PC-9 (cell line): ENCODE results near the gene C12orf50. TPM values are rescaled to one million over a fixed set of nuclear protein-coding genes. Genes with fewer than 3 reads are reported as not detected.

Experiments
- BruUV-seq: library from RNA; stranded (reverse); fragments of 400-500 nt; replicated peaks from 2 replicates; lab custom pipeline; 2021; lab: Mats Ljungman, UMichigan
- CTCF ChIA-PET: fragments of 300-600 bp; sonication (Branson Sonifier 250); formaldehyde crosslinking; loops from one replicate; lab custom pipeline; 2022; ENCODE audit warnings: antibody characterized with exemption; lab: Charles Lee
- POLR2A ChIA-PET: fragments of 300-600 bp; sonication (Branson Sonifier 250); formaldehyde crosslinking; loops from one replicate; lab custom pipeline; 2022; ENCODE audit warnings: antibody characterized with exemption; ENCODE audit not compliant: unreplicated experiment; lab: Charles Lee
- DNase-seq, 2 experiments: peaks; one replicate each; pipeline versions ENCODE4 v3.0.0 to v3.0.0-alpha.2; 2015 to 2022; ENCODE audit warnings: mixed read lengths in 1 of 2
- H2AFZ ChIP-seq: fragments of 200-600 bp; sonication (generic); 2 replicates; pipeline ENCODE4 v1.8.1; 2017; ENCODE audit warnings: antibody characterized with exemption
- H3F3A ChIP-seq: fragments of 200-600 bp; sonication (generic); 2 replicates; pipeline ENCODE4 v1.8.1; 2017; ENCODE audit warnings: antibody characterized with exemption, mild to moderate bottlenecking, low read depth; ENCODE audit not compliant: insufficient read depth
- H3K27ac ChIP-seq: fragments of 200-600 bp; sonication (generic); 2 replicates; pipeline ENCODE4 v1.6.1; 2016; ENCODE audit warnings: mixed run types
- H3K27me3 ChIP-seq: fragments of 200-600 bp; sonication (generic); 2 replicates; pipeline ENCODE4 v1.6.1; 2016; ENCODE audit warnings: low read depth, mixed run types; ENCODE audit not compliant: insufficient read depth
- H3K36me3 ChIP-seq: fragments of 200-600 bp; sonication (generic); 2 replicates; pipeline ENCODE4 v1.6.1; 2016; ENCODE audit warnings: low read depth, mixed run types
- H3K4me1 ChIP-seq: fragments of 200-600 bp; sonication (generic); replicated peaks from 2 replicates; pipeline ENCODE4 v1.6.1; 2016; ENCODE audit warnings: mixed run types; ENCODE audit not compliant: insufficient read depth
- H3K4me2 ChIP-seq: fragments of 200-600 bp; sonication (generic); 2 replicates; pipeline ENCODE4 v1.6.1; 2017; ENCODE audit warnings: mixed run types
- H3K4me3 ChIP-seq: fragments of 200-600 bp; sonication (generic); 2 replicates; pipeline ENCODE4 v1.6.1; 2016; ENCODE audit warnings: mixed run types
- H3K79me2 ChIP-seq: fragments of 200-600 bp; sonication (generic); 2 replicates; pipeline ENCODE4 v1.6.1; 2017; ENCODE audit warnings: low read depth, mixed run types
- H3K9me2 ChIP-seq: fragments of 200-600 bp; sonication (generic); 2 replicates; pipeline ENCODE4 v1.8.1; 2017; ENCODE audit warnings: mild to moderate bottlenecking; ENCODE audit not compliant: insufficient read depth
- H3K9me3 ChIP-seq: fragments of 200-600 bp; sonication (generic); 2 replicates; pipeline ENCODE4 v1.8.1; 2016; ENCODE audit warnings: low read depth; ENCODE audit not compliant: insufficient read depth
- H4K20me1 ChIP-seq: fragments of 200-600 bp; sonication (generic); 2 replicates; pipeline ENCODE4 v1.8.1; 2017; ENCODE audit not compliant: insufficient read depth
- EZH2 ChIP-seq: fragments of 200-600 bp; sonication (generic); IDR thresholded peaks from 2 replicates; pipeline ENCODE4 v1.8.0; 2017; ENCODE audit warnings: antibody characterized with exemption, low read depth
- intact Hi-C: fragments of 100-400 bp; cut with micrococcal nuclease; formaldehyde crosslinking; loops from one replicate; pipeline ENCODE4 v1.10.0; 2022; ENCODE audit not compliant: unreplicated experiment
- total RNA-seq: library from RNA; stranded (reverse); gene quantifications from 2 replicates; pipeline ENCODE4 v1.2.3, GENCODE V29; 2021
- TF ChIP-seq, protein P1 (sequence below): fragments of 200-600 bp; sonication (generic); conservative IDR thresholded peaks from 2 replicates; pipeline ENCODE4 v1.6.1; 2017; ENCODE audit warnings: mixed run types, antibody characterized with exemption, mild to moderate bottlenecking, moderate library complexity

The C12orf50 gene
- total RNA-seq, 1 experiment from 2014 or later = not detected

DNA sequence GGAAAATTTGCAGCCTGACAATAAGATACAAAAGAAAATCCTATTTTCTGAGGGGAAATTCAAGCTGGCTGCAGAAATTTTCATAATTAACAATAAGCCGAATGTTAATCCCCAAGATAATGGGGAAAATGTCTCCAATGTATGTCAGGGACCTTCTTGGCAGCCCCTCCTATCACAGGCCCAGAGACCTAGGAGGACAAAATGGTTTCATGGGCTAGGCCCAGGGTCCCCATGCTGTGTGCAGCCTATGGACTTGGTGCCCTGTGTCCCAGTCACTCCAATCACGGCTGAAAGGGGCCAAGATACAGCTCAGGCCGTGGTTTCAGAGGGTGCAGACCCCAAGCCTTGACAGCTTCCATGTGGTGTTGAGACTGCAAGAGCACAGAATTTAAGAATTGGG lies 11.2 kb downstream of the C12orf50 start:
- no peaks in the 10 kb centered on the region for H3K4me1 ChIP-seq
- ChIA-PET POLR2A (no interaction called here), CTCF (no interaction called here)
- no peak overlapping the region for H2AFZ ChIP-seq
- H3K4me3 ChIP-seq = no peak overlapping the region
- no peaks in the 10 kb centered on the region for H3K36me3 ChIP-seq
- H4K20me1 ChIP-seq = no peaks in the 10 kb centered on the region
- no peak for DNase-seq
- H3K79me2 ChIP-seq = no peaks in the 10 kb centered on the region
- no TSS peak for BruUV-seq
- intact Hi-C loops = no loop called here
- H3K9me2 ChIP-seq = no peaks in the 10 kb centered on the region
- no peak overlapping the region for H3K27ac ChIP-seq
- H3K9me3 ChIP-seq = no peaks in the 10 kb centered on the region
- H3K27me3 ChIP-seq = no peaks in the 10 kb centered on the region
- no peak overlapping the region for H3K4me2 ChIP-seq
- TF ChIP-seq EZH2 = no peak
- TF ChIP-seq, protein P1, sequence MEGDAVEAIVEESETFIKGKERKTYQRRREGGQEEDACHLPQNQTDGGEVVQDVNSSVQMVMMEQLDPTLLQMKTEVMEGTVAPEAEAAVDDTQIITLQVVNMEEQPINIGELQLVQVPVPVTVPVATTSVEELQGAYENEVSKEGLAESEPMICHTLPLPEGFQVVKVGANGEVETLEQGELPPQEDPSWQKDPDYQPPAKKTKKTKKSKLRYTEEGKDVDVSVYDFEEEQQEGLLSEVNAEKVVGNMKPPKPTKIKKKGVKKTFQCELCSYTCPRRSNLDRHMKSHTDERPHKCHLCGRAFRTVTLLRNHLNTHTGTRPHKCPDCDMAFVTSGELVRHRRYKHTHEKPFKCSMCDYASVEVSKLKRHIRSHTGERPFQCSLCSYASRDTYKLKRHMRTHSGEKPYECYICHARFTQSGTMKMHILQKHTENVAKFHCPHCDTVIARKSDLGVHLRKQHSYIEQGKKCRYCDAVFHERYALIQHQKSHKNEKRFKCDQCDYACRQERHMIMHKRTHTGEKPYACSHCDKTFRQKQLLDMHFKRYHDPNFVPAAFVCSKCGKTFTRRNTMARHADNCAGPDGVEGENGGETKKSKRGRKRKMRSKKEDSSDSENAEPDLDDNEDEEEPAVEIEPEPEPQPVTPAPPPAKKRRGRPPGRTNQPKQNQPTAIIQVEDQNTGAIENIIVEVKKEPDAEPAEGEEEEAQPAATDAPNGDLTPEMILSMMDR = no peak
- no peaks in the 10 kb centered on the region for H3F3A ChIP-seq

DNA sequence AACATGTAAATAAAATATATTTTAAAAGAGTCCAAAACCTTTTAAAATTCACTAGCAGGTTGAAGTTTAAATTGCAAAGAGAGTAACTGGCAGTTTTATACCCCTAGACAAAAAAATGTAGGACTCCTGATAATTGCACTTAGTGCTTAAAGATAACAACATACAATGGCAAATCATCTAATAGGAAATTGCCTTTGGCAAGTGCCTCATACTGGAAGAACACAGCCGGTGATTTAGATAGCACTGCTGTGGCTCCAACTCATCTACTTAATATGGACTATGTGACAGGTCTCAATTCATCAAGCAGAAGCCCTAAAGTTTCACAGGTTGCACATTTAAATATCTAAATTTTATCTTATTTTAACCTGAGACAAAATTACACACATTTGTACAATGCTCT lies 13.4 kb downstream of the C12orf50 start:
- Histone ChIP-seq H2AFZ (no peak overlapping the region), H3K4me1 (no peaks in the 10 kb centered on the region), H3K4me2 (no peak overlapping the region), H3K9me2 (no peaks in the 10 kb centered on the region), H3K27ac (no peak overlapping the region), H3F3A (no peaks in the 10 kb centered on the region), H4K20me1 (no peaks in the 10 kb centered on the region), H3K4me3 (no peak overlapping the region), H3K79me2 (no peaks in the 10 kb centered on the region), H3K36me3 (no peaks in the 10 kb centered on the region), H3K27me3 (no peaks in the 10 kb centered on the region), H3K9me3 (no peaks in the 10 kb centered on the region)
- ChIA-PET CTCF (no interaction called here), POLR2A (no interaction called here)
- no peak for TF ChIP-seq EZH2
- TF ChIP-seq, protein P1 = no peak
- BruUV-seq = no TSS peak
- DNase-seq = no peak
- intact Hi-C loops = no loop called here

DNA sequence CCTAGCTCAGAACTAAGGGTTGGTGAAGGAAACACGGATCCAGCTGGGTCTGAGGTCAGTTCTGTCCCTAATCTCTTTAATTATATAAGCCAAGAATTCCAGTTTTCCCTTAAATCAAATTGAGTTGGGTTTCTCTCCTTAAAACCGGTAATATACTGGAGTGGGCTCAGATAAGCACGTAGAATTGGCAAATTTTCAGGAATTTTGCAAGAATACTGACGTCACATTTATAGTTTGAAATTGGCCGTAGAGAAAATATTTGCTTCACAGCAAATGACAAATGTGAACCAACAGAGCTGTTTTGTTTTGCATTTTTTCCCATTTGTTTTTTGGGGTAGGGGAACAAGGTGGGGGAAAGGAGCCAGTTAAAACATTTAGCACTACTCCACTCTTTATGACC lies 17.4 kb downstream of the C12orf50 start:
- Histone ChIP-seq H3K79me2 (no peaks in the 10 kb centered on the region), H3K4me1 (no peaks in the 10 kb centered on the region), H3K36me3 (no peaks in the 10 kb centered on the region), H3K4me2 (no peak overlapping the region), H3F3A (no peaks in the 10 kb centered on the region), H3K27me3 (no peaks in the 10 kb centered on the region), H3K27ac (no peak overlapping the region), H2AFZ (no peak overlapping the region), H3K9me3 (no peaks in the 10 kb centered on the region), H3K9me2 (no peaks in the 10 kb centered on the region), H4K20me1 (no peaks in the 10 kb centered on the region), H3K4me3 (no peak overlapping the region)
- DNase-seq = no peak
- TF ChIP-seq EZH2 = no peak
- POLR2A ChIA-PET = no interaction called here
- intact Hi-C loops = no loop called here
- CTCF ChIA-PET = no interaction called here
- no TSS peak for BruUV-seq

DNA sequence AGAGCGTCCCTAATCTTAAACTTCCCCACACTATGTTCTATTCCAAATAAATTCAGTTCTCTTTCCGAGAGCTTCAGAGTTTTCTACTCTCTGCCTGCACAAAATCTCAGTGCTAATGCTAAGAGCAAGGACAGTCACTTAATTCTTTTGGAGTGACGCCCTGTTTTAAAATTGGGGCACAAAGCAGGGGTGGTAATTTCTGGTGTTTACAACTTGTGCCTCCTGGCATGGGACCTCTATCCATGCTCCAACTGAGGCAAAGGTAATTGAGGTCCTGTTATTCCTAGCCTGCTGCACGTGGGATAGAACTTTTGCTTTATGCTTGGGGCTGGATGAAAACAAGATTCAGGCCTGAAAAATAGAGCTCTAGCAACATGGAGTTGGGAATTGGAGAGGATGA lies 22.9 kb downstream of the C12orf50 start:
- H3F3A ChIP-seq = no peaks in the 10 kb centered on the region
- BruUV-seq = no TSS peak
- H3K4me2 ChIP-seq = no peak overlapping the region
- H3K9me3 ChIP-seq = no peaks in the 10 kb centered on the region
- ChIA-PET POLR2A (no interaction called here), CTCF (no interaction called here)
- no peak overlapping the region for H3K4me3 ChIP-seq
- H4K20me1 ChIP-seq = no peaks in the 10 kb centered on the region
- H3K4me1 ChIP-seq = no peaks in the 10 kb centered on the region
- no peaks in the 10 kb centered on the region for H3K79me2 ChIP-seq
- H2AFZ ChIP-seq = no peak overlapping the region
- no peaks in the 10 kb centered on the region for H3K27me3 ChIP-seq
- no peaks in the 10 kb centered on the region for H3K36me3 ChIP-seq
- H3K9me2 ChIP-seq = no peaks in the 10 kb centered on the region
- H3K27ac ChIP-seq = no peak overlapping the region
- intact Hi-C loops = no loop called here
- TF ChIP-seq EZH2 = no peak
- TF ChIP-seq, protein P1 = no peak
- no peak for DNase-seq
